Naive B cell (primary cell): ENCODE measurements around the gene TEAD1. TPM values are rescaled to one million over a fixed set of nuclear protein-coding genes. Genes with fewer than 3 reads are reported as not detected.

Experiments used
- ATAC-seq, 2 donors: fragments of 150-1000 bp; cut with Tn5 transposase; 2 replicates each; pipeline ENCODE4 v1.10.0; 2021; ENCODE audit warnings: low read depth in 2 of 2, mild to moderate bottlenecking in 2 of 2, moderate library complexity in 2 of 2
- DNase-seq: peaks from one replicate; pipeline ENCODE4 v3.0.0; 2022
- H3K27ac Mint-ChIP-seq, 6 donors: one replicate each; pipeline ENCODE4 v1.8.0; 2020 to 2022; ENCODE audit warnings: mild to moderate bottlenecking in 6 of 6, mixed read lengths in 6 of 6, moderate library complexity in 5 of 6, inconsistent platforms in 2 of 6
- H3K27me3 Mint-ChIP-seq, 3 donors: one replicate each; pipeline ENCODE4 v1.8.0; 2021 to 2022; ENCODE audit warnings: mixed read lengths in 3 of 3, mild to moderate bottlenecking in 1 of 3
- H3K36me3 Mint-ChIP-seq, 2 donors: one replicate each; pipeline ENCODE4 v1.8.0; 2020 to 2022; ENCODE audit warnings: mixed read lengths in 2 of 2, inconsistent platforms in 1 of 2, mild to moderate bottlenecking in 1 of 2
- H3K4me1 Mint-ChIP-seq, 3 donors: one replicate each; pipeline ENCODE4 v1.8.0; 2020 to 2022; ENCODE audit warnings: mixed read lengths in 3 of 3, inconsistent platforms in 1 of 3, mild to moderate bottlenecking in 1 of 3, moderate library complexity in 1 of 3
- H3K4me3 Mint-ChIP-seq, 8 donors: one replicate each; pipeline ENCODE4 v1.8.0; 2020 to 2022; ENCODE audit warnings: mild to moderate bottlenecking in 8 of 8, mixed read lengths in 8 of 8, moderate library complexity in 8 of 8, inconsistent platforms in 2 of 8
- H3K9me3 Mint-ChIP-seq, 7 donors: one replicate each; pipeline ENCODE4 v1.8.0; 2020 to 2022; ENCODE audit warnings: mixed read lengths in 7 of 7, mild to moderate bottlenecking in 5 of 7, inconsistent platforms in 2 of 7, moderate library complexity in 1 of 7
- polyA plus RNA-seq, 6 donors: library from polyadenylated mRNA; unstranded; fragments of 300-500 nt; fragmentation: Illumina TruSeq; gene quantifications; one replicate each; pipeline ENCODE4 v1.2.3, GENCODE V29; 2021; ENCODE audit warnings: low read depth in 6 of 6

Gene TEAD1
- polyA plus RNA-seq, 6 donors from 2014 or later: not detected

DNA sequence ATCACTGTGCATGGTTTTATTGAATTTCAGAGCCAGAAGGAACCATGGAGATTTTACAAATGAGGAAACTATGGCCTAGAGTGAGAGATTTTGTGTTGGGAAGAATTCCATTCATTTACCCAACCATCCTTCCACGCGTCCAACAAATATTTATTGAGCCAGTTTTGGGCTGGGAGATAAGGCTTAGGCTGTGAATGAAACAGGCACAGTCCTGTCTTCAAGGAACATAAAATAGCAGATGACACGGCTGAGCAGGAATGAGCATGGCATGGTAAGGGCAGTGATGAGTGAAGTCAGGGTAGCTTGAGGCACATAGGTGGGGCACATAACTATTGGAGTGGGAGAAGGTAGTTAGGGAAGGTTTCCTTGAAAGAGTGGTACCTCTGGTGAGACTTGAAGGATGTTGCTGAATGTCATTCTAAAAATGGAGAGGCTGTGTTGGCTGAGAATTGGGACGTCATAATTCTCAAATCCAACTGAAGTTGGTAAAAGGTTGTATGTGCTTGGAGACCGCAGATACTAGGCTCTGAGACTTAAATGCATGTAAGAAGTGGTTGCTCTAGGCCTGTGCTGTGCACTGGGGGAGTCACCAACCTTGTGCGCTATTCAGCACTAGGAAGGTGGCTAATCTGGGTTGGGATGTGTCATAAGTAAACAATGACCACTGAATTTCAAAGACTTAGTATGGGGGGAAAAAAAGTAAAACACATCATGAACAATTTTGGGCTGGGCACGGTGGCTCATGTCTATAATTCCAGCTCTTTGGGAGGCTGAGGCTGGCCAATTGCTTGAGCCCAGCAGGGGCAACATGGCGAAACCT, 51.9 kb downstream of the TEAD1 start:
- DNase-seq (no peak), ATAC-seq (no peak)
- no peak overlapping the region for H3K27ac Mint-ChIP-seq
- H3K9me3 Mint-ChIP-seq: peaks cover 0 to 3% (median 0%) of the 10 kb centered on the region in 7 donors
- H3K36me3 Mint-ChIP-seq: no peaks in the 10 kb centered on the region
- H3K4me3 Mint-ChIP-seq: no peak overlapping the region
- H3K27me3 Mint-ChIP-seq: peaks cover 11 to 25% (median 25%) of the 10 kb centered on the region in 3 donors
- H3K4me1 Mint-ChIP-seq: no peaks in the 10 kb centered on the region

- Mint-ChIP-seq H3K4me1 (no peaks in the 10 kb centered on the region), H3K9me3 (peaks cover 0 to 3% (median 0%) of the 10 kb centered on the region in 7 donors), H3K4me3 (peak overlapping the region in 1 of 8 donors; percentile 4), H3K27ac (no peak overlapping the region), H3K27me3 (peaks cover 0 to 23% (median 9%) of the 10 kb centered on the region in 3 donors), H3K36me3 (no peaks in the 10 kb centered on the region)
- ATAC-seq (no peak), DNase-seq (no peak)
Observed at GRCh38 chr11:12727563-12728211, 53.5 kb downstream of the TEAD1 start.

DNA sequence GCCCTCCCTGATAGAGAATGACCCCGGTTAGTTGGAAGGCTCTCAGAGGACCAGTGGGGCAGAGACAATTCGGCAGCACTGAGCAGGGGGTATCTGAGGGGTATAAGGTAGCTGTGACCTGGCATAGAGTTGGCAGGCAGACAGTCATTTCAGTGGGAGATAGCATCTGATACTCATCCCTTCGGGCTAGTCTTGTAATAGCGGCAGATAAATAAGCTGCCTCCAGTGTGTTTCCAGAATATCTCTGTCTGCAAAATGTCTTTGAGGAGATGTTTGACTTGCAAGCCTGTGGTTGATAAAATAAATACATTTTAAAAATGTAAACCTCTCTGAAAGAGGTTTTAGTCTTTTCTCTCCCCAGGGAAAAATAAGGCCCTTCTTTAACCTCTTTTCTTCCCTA, 54.2 kb downstream of the TEAD1 start:
- ATAC-seq (no peak), DNase-seq (no peak)
- Mint-ChIP-seq H3K9me3 (peaks cover 0 to 3% (median 0%) of the 10 kb centered on the region in 7 donors), H3K4me1 (no peaks in the 10 kb centered on the region), H3K27ac (no peak overlapping the region), H3K36me3 (no peaks in the 10 kb centered on the region), H3K4me3 (no peak overlapping the region), H3K27me3 (peaks cover 0 to 19% (median 8%) of the 10 kb centered on the region in 3 donors)

DNA sequence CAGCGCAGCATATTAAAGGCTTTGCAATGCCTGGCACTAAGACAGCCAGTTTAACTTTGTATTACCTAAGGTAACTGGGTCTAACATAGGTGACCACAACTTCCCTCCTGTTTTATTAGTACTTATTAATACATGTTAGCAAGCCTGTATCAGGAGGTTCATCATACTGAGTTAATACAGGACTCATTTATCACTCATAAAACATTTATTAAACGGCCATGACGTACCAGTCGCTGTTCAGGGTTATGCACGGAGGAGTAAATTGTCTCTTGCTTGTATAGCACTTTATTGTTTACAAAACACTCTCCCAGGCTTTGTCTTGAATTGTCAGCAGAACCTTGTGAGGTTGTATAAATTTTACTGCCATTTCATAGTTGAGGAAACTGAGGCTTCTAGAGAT, 55.7 kb downstream of the TEAD1 start:
- Mint-ChIP-seq H3K36me3 (no peaks in the 10 kb centered on the region), H3K9me3 (peaks cover 0 to 3% (median 0%) of the 10 kb centered on the region in 7 donors), H3K4me3 (no peak overlapping the region), H3K27me3 (peaks cover 0 to 9% (median 0%) of the 10 kb centered on the region in 3 donors), H3K27ac (no peak overlapping the region), H3K4me1 (no peaks in the 10 kb centered on the region)
- no peak for ATAC-seq
- DNase-seq: no peak

DNA sequence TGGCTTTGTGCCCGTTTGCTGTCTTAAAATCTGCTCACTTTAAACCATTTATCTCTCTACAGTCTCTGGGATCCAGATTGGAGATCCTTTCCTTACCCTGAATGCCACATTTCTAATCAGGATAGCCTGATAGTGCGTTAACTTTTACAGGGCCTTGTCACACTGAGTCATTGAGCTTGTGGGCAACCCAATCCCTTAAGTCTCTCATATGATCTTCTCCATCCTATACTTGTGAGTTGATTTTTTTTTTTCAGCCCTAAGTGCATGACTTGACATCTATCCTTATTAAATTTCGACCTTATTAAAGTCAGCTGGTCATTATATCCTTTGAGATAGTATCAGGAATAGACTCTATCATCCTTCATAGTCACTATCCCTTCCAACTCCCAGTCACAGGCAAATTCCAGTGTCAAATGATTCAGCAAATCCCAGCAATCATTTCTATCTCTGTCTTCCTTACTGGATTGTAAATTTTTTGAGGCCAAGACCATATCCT, 57.7 kb downstream of the TEAD1 start:
- ATAC-seq (no peak), DNase-seq (no peak)
- Mint-ChIP-seq H3K27ac (no peak overlapping the region), H3K27me3 (peaks cover 0 to 6% (median 0%) of the 10 kb centered on the region in 3 donors), H3K36me3 (no peaks in the 10 kb centered on the region), H3K4me3 (no peak overlapping the region), H3K9me3 (peaks cover 0 to 3% (median 0%) of the 10 kb centered on the region in 7 donors), H3K4me1 (no peaks in the 10 kb centered on the region)

DNA sequence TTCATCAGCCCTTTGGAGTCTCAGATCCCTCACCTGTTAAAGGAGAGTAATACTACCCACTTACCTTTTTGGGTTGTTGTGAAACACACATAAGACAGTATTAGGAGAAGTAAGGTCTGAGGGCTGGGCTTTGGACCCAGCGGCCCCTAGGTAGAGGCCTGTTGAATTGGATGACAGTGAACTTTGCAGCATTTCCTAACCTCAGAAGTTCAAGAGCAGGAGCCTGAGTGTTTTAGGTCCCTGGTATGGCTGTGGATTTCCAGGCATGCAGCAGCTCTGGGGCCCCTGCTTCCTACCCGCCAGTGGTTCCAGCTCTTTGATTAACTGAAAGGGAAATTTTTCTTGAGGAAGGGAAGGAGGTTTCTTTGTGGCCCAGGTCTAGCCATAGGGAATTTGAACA, 58.9 kb downstream of the TEAD1 start:
- Mint-ChIP-seq H3K4me3 (no peak overlapping the region), H3K27ac (no peak overlapping the region), H3K36me3 (no peaks in the 10 kb centered on the region), H3K4me1 (no peaks in the 10 kb centered on the region), H3K9me3 (no peaks in the 10 kb centered on the region), H3K27me3 (peaks cover 0 to 6% (median 0%) of the 10 kb centered on the region in 3 donors)
- ATAC-seq (no peak), DNase-seq (no peak)

GRCh38 chr11:12734625-12735024, 60.4 kb downstream of the TEAD1 start:
- ATAC-seq: no peak
- H3K27me3 Mint-ChIP-seq: peaks cover 0 to 6% (median 0%) of the 10 kb centered on the region in 3 donors

GRCh38 chr11:12735262-12735661, 61.0 kb downstream of the TEAD1 start:
- peaks cover 0 to 2% (median 1%) of the 10 kb centered on the region in 7 donors for H3K9me3 Mint-ChIP-seq
- no peak overlapping the region for H3K27ac Mint-ChIP-seq
- ATAC-seq (no peak), DNase-seq (no peak)
- peaks cover 0 to 6% (median 0%) of the 10 kb centered on the region in 3 donors for H3K27me3 Mint-ChIP-seq
- H3K4me1 Mint-ChIP-seq: no peaks in the 10 kb centered on the region
- no peaks in the 10 kb centered on the region for H3K36me3 Mint-ChIP-seq
- no peak overlapping the region for H3K4me3 Mint-ChIP-seq

More at GRCh38 chr11:12734625-12735024, 60.4 kb downstream of the TEAD1 start:
- no peak for DNase-seq
- H3K4me3 Mint-ChIP-seq: no peak overlapping the region
- H3K27ac Mint-ChIP-seq: no peak overlapping the region
- H3K9me3 Mint-ChIP-seq: no peaks in the 10 kb centered on the region
- no peaks in the 10 kb centered on the region for H3K36me3 Mint-ChIP-seq
- no peaks in the 10 kb centered on the region for H3K4me1 Mint-ChIP-seq

DNA sequence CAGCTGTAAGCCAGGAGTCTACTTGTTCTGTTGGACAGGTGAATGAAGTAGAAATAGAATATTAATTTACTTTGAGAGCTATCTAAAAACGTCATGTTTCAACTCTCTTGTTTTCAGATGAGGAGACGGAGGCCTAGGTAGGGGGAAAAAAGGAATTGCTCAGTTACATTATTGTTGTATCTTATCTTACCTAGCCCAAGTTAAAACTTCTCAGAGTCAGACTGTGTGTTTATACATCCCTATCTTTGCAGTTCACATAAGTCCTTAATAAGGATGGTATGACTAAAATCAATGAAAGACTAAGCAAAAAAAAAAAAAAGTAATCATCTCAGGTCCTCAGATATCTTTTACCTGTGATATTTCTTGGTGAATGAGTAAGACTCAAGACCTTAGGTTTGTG, 62.8 kb downstream of the TEAD1 start:
- no peak for ATAC-seq
- Mint-ChIP-seq H3K27me3 (peaks cover 0 to 6% (median 0%) of the 10 kb centered on the region in 3 donors), H3K9me3 (peaks cover 0 to 5% (median 3%) of the 10 kb centered on the region in 7 donors), H3K27ac (no peak overlapping the region), H3K4me1 (no peaks in the 10 kb centered on the region), H3K36me3 (no peaks in the 10 kb centered on the region), H3K4me3 (no peak overlapping the region)
- no peak for DNase-seq

DNA sequence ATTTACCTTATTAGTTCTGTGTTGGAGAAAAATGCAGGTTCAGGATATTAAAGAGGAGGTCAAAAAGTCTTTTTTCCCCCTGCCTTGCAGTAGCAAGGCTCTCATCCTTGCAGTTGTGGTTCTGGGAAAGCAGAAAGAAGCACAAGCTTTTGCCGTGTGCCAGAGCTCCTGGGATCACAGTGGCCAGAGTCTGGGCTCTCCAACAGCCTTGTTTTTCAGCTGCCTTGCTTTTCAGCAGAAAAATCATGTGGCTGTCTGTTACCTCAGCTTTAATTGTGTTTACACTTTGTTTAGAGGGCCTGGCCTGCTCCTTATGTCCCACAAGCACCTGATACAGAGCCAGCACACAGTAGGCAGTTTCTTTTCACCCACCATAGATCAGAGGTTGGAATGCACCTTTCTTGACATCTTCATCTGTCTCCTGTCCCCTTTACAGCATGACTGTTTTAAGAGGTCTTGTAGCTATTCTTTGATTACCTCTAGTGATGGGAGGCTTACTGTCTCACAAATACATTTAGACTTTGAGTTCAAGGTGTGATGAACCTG, 67.5 kb downstream of the TEAD1 start:
- no peak for DNase-seq
- Mint-ChIP-seq H3K27ac (no peak overlapping the region), H3K36me3 (no peaks in the 10 kb centered on the region), H3K4me3 (no peak overlapping the region), H3K4me1 (no peaks in the 10 kb centered on the region), H3K9me3 (peaks cover 0 to 5% (median 3%) of the 10 kb centered on the region in 7 donors), H3K27me3 (peaks cover 0 to 4% (median 0%) of the 10 kb centered on the region in 3 donors)
- ATAC-seq: no peak

- ATAC-seq (no peak), DNase-seq (no peak)
- H3K27me3 Mint-ChIP-seq: peaks cover 0 to 7% (median 4%) of the 10 kb centered on the region in 3 donors
- no peaks in the 10 kb centered on the region for H3K4me1 Mint-ChIP-seq
- H3K27ac Mint-ChIP-seq: no peak overlapping the region
- no peak overlapping the region for H3K4me3 Mint-ChIP-seq
- H3K36me3 Mint-ChIP-seq: no peaks in the 10 kb centered on the region
- peaks cover 0 to 5% (median 3%) of the 10 kb centered on the region in 7 donors for H3K9me3 Mint-ChIP-seq
Observed at GRCh38 chr11:12743834-12744449, 69.7 kb downstream of the TEAD1 start.

- ATAC-seq (no peak), DNase-seq (no peak)
- H3K27me3 Mint-ChIP-seq: peaks cover 0 to 7% (median 4%) of the 10 kb centered on the region in 3 donors
- no peaks in the 10 kb centered on the region for H3K4me1 Mint-ChIP-seq
- H3K4me3 Mint-ChIP-seq: no peak overlapping the region
- H3K9me3 Mint-ChIP-seq: peaks cover 0 to 5% (median 3%) of the 10 kb centered on the region in 7 donors
- H3K27ac Mint-ChIP-seq: no peak overlapping the region
- H3K36me3 Mint-ChIP-seq: no peaks in the 10 kb centered on the region
Observed at GRCh38 chr11:12744826-12745502, 70.7 kb downstream of the TEAD1 start.

DNA sequence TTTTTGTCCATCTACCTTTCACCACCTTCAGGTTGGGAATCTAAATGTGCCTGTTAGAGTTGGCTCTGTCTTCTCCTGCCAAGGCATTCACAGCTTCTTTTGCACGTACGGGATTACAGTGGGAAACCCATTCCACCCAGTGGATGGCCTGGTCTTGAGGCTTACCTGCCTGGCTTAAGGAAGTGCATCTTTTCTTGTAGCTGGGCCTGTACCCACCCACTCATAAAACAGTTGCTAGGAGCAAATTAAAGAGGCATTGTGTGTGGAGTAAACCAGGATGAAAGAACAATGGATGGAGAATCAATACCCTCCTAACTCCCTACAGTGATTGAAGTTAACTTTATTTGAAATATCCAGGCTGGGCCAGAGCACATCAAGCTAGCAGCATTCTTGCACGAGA, 71.6 kb downstream of the TEAD1 start:
- H3K4me3 Mint-ChIP-seq: no peak overlapping the region
- H3K4me1 Mint-ChIP-seq: no peaks in the 10 kb centered on the region

More for the DNA sequence above, 71.6 kb downstream of the TEAD1 start:
- no peak overlapping the region for H3K27ac Mint-ChIP-seq
- H3K9me3 Mint-ChIP-seq: peaks cover 0 to 3% (median 0%) of the 10 kb centered on the region in 7 donors
- ATAC-seq (no peak), DNase-seq (no peak)
- H3K36me3 Mint-ChIP-seq: no peaks in the 10 kb centered on the region
- peaks cover 4 to 7% (median 6%) of the 10 kb centered on the region in 3 donors for H3K27me3 Mint-ChIP-seq
